Duodenal mucosa (tissue), 2 donors: ENCODE results near the gene NYAP2.
A peak's percentile ranks its signal among the peaks of the same experiment; 100 is the strongest.

Source experiments
- H3K27ac ChIP-seq: one replicate; pipeline ENCODE4 v1.7.0; 2013; ENCODE audit warnings: low read depth, low read length
- H3K27me3 ChIP-seq, 2 donors: one replicate each; pipeline ENCODE4 v1.7.0; 2013; ENCODE audit warnings: low read length in 2 of 2, control low read depth in 1 of 2; ENCODE audit not compliant: insufficient read depth in 2 of 2, control insufficient read depth in 1 of 2
- H3K36me3 ChIP-seq, 2 donors: one replicate each; pipeline ENCODE4 v1.7.0; 2013; ENCODE audit warnings: low read length in 2 of 2, control low read depth in 1 of 2; ENCODE audit not compliant: insufficient read depth in 2 of 2, control insufficient read depth in 1 of 2
- H3K4me1 ChIP-seq, 2 donors: one replicate each; pipeline ENCODE4 v1.7.0; 2013; ENCODE audit warnings: low read length in 2 of 2, control low read depth in 1 of 2; ENCODE audit not compliant: insufficient read depth in 2 of 2, control insufficient read depth in 1 of 2
- H3K4me3 ChIP-seq, 2 donors: one replicate each; pipeline ENCODE4 v1.7.0; 2013; ENCODE audit warnings: low read length in 2 of 2, low read depth in 1 of 2
- H3K9ac ChIP-seq, 2 donors: one replicate each; pipeline ENCODE4 v1.7.0; 2013; ENCODE audit warnings: low read length in 2 of 2, low read depth in 1 of 2
- H3K9me3 ChIP-seq, 2 donors: one replicate each; pipeline ENCODE4 v1.7.0; 2013; ENCODE audit warnings: low read length in 2 of 2, control low read depth in 1 of 2; ENCODE audit not compliant: control insufficient read depth in 1 of 2

Gene NYAP2

GRCh38 chr2:225457482-225457881, 58.0 kb downstream of the NYAP2 start:
- H3K9me3 ChIP-seq, result no peaks in the 10 kb centered on the region
- no peak overlapping the region for H3K4me3 ChIP-seq
- H3K27me3 ChIP-seq, result no peaks in the 10 kb centered on the region
- H3K36me3 ChIP-seq, result no peaks in the 10 kb centered on the region
- no peak overlapping the region for H3K27ac ChIP-seq
- peaks cover 13 to 28% of the 10 kb centered on the region in 2 donors for H3K4me1 ChIP-seq
- H3K9ac ChIP-seq, result no peak overlapping the region

- Histone ChIP-seq H3K9me3 (no peaks in the 10 kb centered on the region), H3K27me3 (no peaks in the 10 kb centered on the region), H3K4me1 (peaks cover 13 to 28% of the 10 kb centered on the region in 2 donors), H3K9ac (no peak overlapping the region), H3K36me3 (no peaks in the 10 kb centered on the region), H3K4me3 (no peak overlapping the region), H3K27ac (no peak overlapping the region)
These were observed 59.1 kb downstream of the NYAP2 start for GRCh38 chr2:225458431-225459117.

- Histone ChIP-seq H3K27me3 (no peaks in the 10 kb centered on the region), H3K9me3 (no peaks in the 10 kb centered on the region), H3K36me3 (no peaks in the 10 kb centered on the region), H3K27ac (no peak overlapping the region), H3K4me3 (no peak overlapping the region), H3K9ac (no peak overlapping the region), H3K4me1 (peaks cover 13 to 34% of the 10 kb centered on the region in 2 donors)
These were observed 62.9 kb downstream of the NYAP2 start for GRCh38 chr2:225462417-225462816.

GRCh38 chr2:225462945-225463344, 63.4 kb downstream of the NYAP2 start:
- peaks cover 13 to 34% of the 10 kb centered on the region in 2 donors for H3K4me1 ChIP-seq
- no peaks in the 10 kb centered on the region for H3K36me3 ChIP-seq
- H3K4me3 ChIP-seq, result no peak overlapping the region
- H3K9me3 ChIP-seq, result no peaks in the 10 kb centered on the region
- no peak overlapping the region for H3K27ac ChIP-seq
- no peaks in the 10 kb centered on the region for H3K27me3 ChIP-seq
- no peak overlapping the region for H3K9ac ChIP-seq

DNA sequence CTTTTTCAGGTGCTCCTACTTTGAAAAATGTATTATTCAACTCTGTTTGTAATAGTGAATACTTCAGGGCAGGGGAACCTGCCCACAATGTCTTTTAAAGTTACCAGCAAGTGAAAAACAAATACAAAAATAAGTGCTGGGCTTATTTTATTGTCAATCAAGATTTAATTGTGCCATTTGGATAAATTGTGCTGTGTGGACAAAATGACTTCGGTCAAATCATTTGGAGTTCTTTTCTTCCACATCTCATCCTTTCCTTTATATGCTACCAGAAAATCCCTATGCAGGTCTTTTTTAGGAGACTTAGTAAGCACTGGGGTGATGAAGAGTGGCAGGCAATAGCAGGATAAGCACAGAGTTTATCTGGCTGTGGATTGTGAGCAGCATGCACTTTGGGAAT, 63.9 kb downstream of the NYAP2 start:
- Histone ChIP-seq H3K4me3 (no peak overlapping the region), H3K36me3 (no peaks in the 10 kb centered on the region), H3K27ac (no peak overlapping the region), H3K9me3 (no peaks in the 10 kb centered on the region), H3K4me1 (peaks cover 9 to 31% of the 10 kb centered on the region in 2 donors), H3K27me3 (no peaks in the 10 kb centered on the region), H3K9ac (no peak overlapping the region)

DNA sequence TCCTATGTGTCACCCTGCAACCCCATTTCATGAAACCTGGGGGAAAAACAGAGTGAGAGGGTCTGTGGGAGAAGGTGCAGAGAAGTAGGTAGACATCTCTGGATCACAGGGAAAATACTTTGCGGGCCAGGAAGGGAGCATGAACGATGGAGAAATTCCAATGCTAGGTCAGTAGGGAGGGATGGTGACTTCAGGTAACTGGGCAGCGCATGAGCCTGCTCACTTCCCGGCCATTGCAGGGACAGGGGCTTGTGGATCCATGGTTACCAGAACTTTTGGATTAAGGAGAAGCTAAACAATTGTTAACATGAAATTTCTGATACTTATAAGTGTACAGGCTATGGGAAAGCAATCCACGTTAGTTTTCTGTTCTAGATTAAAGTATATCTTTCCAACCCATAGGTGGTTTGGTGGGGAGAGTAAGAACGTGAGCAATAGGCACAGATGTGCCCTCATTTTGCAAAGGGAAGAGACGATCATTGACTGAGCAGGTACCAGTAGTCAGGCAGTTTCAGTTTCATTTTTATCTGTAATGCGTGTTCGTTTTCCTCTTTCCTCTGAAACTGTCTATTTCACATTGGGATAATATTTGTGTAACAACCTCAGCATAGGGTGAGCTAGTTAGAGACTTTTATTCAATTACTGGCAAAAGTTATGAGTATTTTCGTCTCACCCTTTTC, 65.0 kb downstream of the NYAP2 start:
- H3K27ac ChIP-seq, result no peak overlapping the region
- no peaks in the 10 kb centered on the region for H3K27me3 ChIP-seq
- peaks cover 8 to 26% of the 10 kb centered on the region in 2 donors for H3K4me1 ChIP-seq
- H3K9ac ChIP-seq, result peak overlapping the region in 1 of 2 donors; percentile 36
- no peaks in the 10 kb centered on the region for H3K9me3 ChIP-seq
- H3K36me3 ChIP-seq, result no peaks in the 10 kb centered on the region
- peak overlapping the region; percentile 44 to 45 for H3K4me3 ChIP-seq

GRCh38 chr2:225465827-225466226, 66.3 kb downstream of the NYAP2 start:
- Histone ChIP-seq H3K36me3 (no peaks in the 10 kb centered on the region), H3K27ac (no peak overlapping the region), H3K27me3 (no peaks in the 10 kb centered on the region), H3K9me3 (no peaks in the 10 kb centered on the region), H3K4me3 (no peak overlapping the region), H3K9ac (no peak overlapping the region), H3K4me1 (peaks cover 8 to 36% of the 10 kb centered on the region in 2 donors)

DNA sequence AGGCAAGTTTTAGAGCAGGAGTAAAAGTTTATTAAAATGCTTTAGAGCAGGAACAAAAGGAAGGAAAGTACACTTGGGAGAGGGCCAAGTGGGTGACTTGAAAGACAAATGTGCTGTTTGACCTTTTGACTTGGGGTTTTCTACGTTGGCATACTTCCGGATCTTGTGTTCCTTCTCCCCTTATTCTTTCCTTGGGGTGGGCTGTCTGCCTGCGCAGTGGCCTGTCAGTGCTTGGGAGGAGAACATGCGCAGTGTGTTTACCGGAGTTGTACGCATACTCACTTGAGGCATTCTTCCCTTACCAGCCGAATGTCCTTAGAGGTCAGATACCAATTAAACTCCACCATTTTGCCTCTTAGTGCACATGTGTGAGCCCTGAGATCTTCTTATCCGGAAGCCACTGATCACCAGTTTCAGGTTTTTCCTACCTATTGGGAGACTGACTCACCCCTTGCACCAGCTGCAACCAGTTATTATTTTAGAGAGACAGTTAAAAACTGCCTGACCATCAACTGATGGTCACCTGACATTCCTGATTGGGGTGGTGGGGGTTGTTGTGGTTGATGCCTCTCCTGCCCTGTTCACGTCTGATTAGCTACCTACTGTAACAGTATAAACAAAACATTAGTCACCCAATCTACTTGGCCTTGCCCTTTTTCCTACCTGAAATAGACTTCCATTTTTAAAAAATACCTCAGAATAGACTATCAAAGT, 67.5 kb downstream of the NYAP2 start:
- no peaks in the 10 kb centered on the region for H3K9me3 ChIP-seq
- no peaks in the 10 kb centered on the region for H3K36me3 ChIP-seq
- no peak overlapping the region for H3K4me3 ChIP-seq
- H3K27me3 ChIP-seq, result no peaks in the 10 kb centered on the region
- no peak overlapping the region for H3K27ac ChIP-seq
- no peak overlapping the region for H3K9ac ChIP-seq
- H3K4me1 ChIP-seq, result peaks cover 18 to 45% of the 10 kb centered on the region in 2 donors

- no peak overlapping the region for H3K4me3 ChIP-seq
- no peaks in the 10 kb centered on the region for H3K9me3 ChIP-seq
- H3K27me3 ChIP-seq, result no peaks in the 10 kb centered on the region
- H3K36me3 ChIP-seq, result no peaks in the 10 kb centered on the region
- H3K9ac ChIP-seq, result no peak overlapping the region
- H3K4me1 ChIP-seq, result peaks cover 21 to 49% of the 10 kb centered on the region in 2 donors
- H3K27ac ChIP-seq, result no peak overlapping the region
These were observed 68.6 kb downstream of the NYAP2 start for GRCh38 chr2:225468131-225468530.

DNA sequence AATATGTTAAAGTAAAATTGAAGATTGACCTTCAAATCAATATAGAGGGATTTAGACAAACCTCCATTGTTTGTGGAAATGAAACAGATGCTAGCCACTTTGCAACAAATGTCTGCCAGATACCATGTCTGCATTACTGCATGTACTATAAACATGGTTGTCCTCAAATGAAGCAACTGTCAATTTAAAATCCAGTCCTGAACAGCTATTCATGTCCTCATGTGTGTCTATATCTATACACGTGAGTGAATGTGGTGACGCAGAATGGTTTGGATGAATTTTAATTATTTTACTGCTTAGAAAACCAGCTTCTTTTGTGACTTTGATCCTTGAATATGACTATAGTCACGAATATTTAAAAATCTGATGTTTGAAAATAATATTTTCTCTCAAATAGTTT, 71.5 kb downstream of the NYAP2 start:
- no peak overlapping the region for H3K27ac ChIP-seq
- no peaks in the 10 kb centered on the region for H3K9me3 ChIP-seq
- H3K4me3 ChIP-seq, result no peak overlapping the region
- no peaks in the 10 kb centered on the region for H3K36me3 ChIP-seq
- H3K4me1 ChIP-seq, result peaks cover 21 to 43% of the 10 kb centered on the region in 2 donors
- no peak overlapping the region for H3K9ac ChIP-seq
- H3K27me3 ChIP-seq, result no peaks in the 10 kb centered on the region
